ENCODE results near the gene TMEM247. TPM values are rescaled to one million over a fixed set of nuclear protein-coding genes. Genes with fewer than 3 reads are reported as not detected.

The TMEM247 gene
- total RNA-seq, 1 experiment from 2014 or later = not detected

- peak overlapping the region; percentile 11 for H3K4me2 ChIP-seq (ENCODE audit: low read depth, low read length, poor library complexity, severe bottlenecking)
- H3K27me3 ChIP-seq (ENCODE audit: low read length) = no peaks in the 10 kb centered on the region
- H3K36me3 ChIP-seq (ENCODE audit: insufficient read depth, low read length) = no peaks in the 10 kb centered on the region
- no peak overlapping the region for H3K4me3 ChIP-seq (ENCODE audit: low read length)
- DNase-seq = no peak
- H2AFZ ChIP-seq (ENCODE audit: low read length) = no peak overlapping the region
- no peaks in the 10 kb centered on the region for H3K79me2 ChIP-seq (ENCODE audit: low read length)
- no peaks in the 10 kb centered on the region for H3K9me3 ChIP-seq (ENCODE audit: low read length)
- H3K4me1 ChIP-seq (ENCODE audit: low read length) = peaks cover 32% of the 10 kb centered on the region
- no peak overlapping the region for H3K27ac ChIP-seq (ENCODE audit: low read length)
- no peaks in the 10 kb centered on the region for H3K9me2 ChIP-seq (replicated peaks; ENCODE audit: insufficient read depth, low read length)
- H4K20me1 ChIP-seq (ENCODE audit: insufficient read depth, low read depth, low read length) = no peaks in the 10 kb centered on the region
- H3K9ac ChIP-seq (ENCODE audit: low read length) = no peak overlapping the region
Observed at GRCh38 chr2:46487667-46488335, 8.4 kb downstream of the TMEM247 start.

- DNase-seq = no peak
- H3K79me2 ChIP-seq (ENCODE audit: low read length) = no peaks in the 10 kb centered on the region
- H2AFZ ChIP-seq (ENCODE audit: low read length) = no peak overlapping the region
- no peaks in the 10 kb centered on the region for H3K36me3 ChIP-seq (ENCODE audit: insufficient read depth, low read length)
- no peak overlapping the region for H3K4me2 ChIP-seq (ENCODE audit: low read depth, low read length, poor library complexity, severe bottlenecking)
- H3K9me3 ChIP-seq (ENCODE audit: low read length) = no peaks in the 10 kb centered on the region
- no peak overlapping the region for H3K4me3 ChIP-seq (ENCODE audit: low read length)
- H3K9me2 ChIP-seq (replicated peaks; ENCODE audit: insufficient read depth, low read length) = no peaks in the 10 kb centered on the region
- H4K20me1 ChIP-seq (ENCODE audit: insufficient read depth, low read depth, low read length) = no peaks in the 10 kb centered on the region
- no peak overlapping the region for H3K27ac ChIP-seq (ENCODE audit: low read length)
- H3K9ac ChIP-seq (ENCODE audit: low read length) = no peak overlapping the region
- H3K27me3 ChIP-seq (ENCODE audit: low read length) = no peaks in the 10 kb centered on the region
- H3K4me1 ChIP-seq (ENCODE audit: low read length) = peaks cover 32% of the 10 kb centered on the region
Observed at GRCh38 chr2:46488389-46488788, 9.0 kb downstream of the TMEM247 start.

- Histone ChIP-seq H3K9me3 (ENCODE audit: low read length) (no peaks in the 10 kb centered on the region), H3K9me2 (replicated peaks; ENCODE audit: insufficient read depth, low read length) (no peaks in the 10 kb centered on the region), H3K79me2 (ENCODE audit: low read length) (no peaks in the 10 kb centered on the region), H3K36me3 (ENCODE audit: insufficient read depth, low read length) (no peaks in the 10 kb centered on the region), H3K27me3 (ENCODE audit: low read length) (no peaks in the 10 kb centered on the region), H3K9ac (ENCODE audit: low read length) (no peak overlapping the region), H2AFZ (ENCODE audit: low read length) (no peak overlapping the region), H3K4me3 (ENCODE audit: low read length) (no peak overlapping the region), H4K20me1 (ENCODE audit: insufficient read depth, low read depth, low read length) (no peaks in the 10 kb centered on the region), H3K27ac (ENCODE audit: low read length) (no peak overlapping the region), H3K4me1 (ENCODE audit: low read length) (peaks cover 32% of the 10 kb centered on the region), H3K4me2 (ENCODE audit: low read depth, low read length, poor library complexity, severe bottlenecking) (no peak overlapping the region)
- no peak for DNase-seq
Observed at GRCh38 chr2:46489423-46490174, 10.2 kb downstream of the TMEM247 start.

GRCh38 chr2:46490521-46491141, 11.3 kb downstream of the TMEM247 start:
- Histone ChIP-seq H3K9me3 (ENCODE audit: low read length) (no peaks in the 10 kb centered on the region), H3K27me3 (ENCODE audit: low read length) (no peaks in the 10 kb centered on the region), H2AFZ (ENCODE audit: low read length) (no peak overlapping the region), H3K79me2 (ENCODE audit: low read length) (no peaks in the 10 kb centered on the region), H4K20me1 (ENCODE audit: insufficient read depth, low read depth, low read length) (no peaks in the 10 kb centered on the region), H3K4me1 (ENCODE audit: low read length) (peaks cover 32% of the 10 kb centered on the region), H3K4me2 (ENCODE audit: low read depth, low read length, poor library complexity, severe bottlenecking) (no peak overlapping the region), H3K4me3 (ENCODE audit: low read length) (no peak overlapping the region), H3K9ac (ENCODE audit: low read length) (0 out of 2 replicates have a peak overlapping the region, but pooled peaks have one; percentile 10), H3K36me3 (ENCODE audit: insufficient read depth, low read length) (no peaks in the 10 kb centered on the region), H3K9me2 (replicated peaks; ENCODE audit: insufficient read depth, low read length) (no peaks in the 10 kb centered on the region), H3K27ac (ENCODE audit: low read length) (no peak overlapping the region)
- DNase-seq = peak; percentile 64

- Histone ChIP-seq H3K27ac (ENCODE audit: low read length) (no peak overlapping the region), H3K9ac (ENCODE audit: low read length) (no peak overlapping the region), H3K9me2 (replicated peaks; ENCODE audit: insufficient read depth, low read length) (no peaks in the 10 kb centered on the region), H3K79me2 (ENCODE audit: low read length) (no peaks in the 10 kb centered on the region), H3K4me1 (ENCODE audit: low read length) (peaks cover 21% of the 10 kb centered on the region), H2AFZ (ENCODE audit: low read length) (no peak overlapping the region), H3K27me3 (ENCODE audit: low read length) (no peaks in the 10 kb centered on the region), H3K4me3 (ENCODE audit: low read length) (no peak overlapping the region), H3K4me2 (ENCODE audit: low read depth, low read length, poor library complexity, severe bottlenecking) (no peak overlapping the region), H4K20me1 (ENCODE audit: insufficient read depth, low read depth, low read length) (no peaks in the 10 kb centered on the region), H3K36me3 (ENCODE audit: insufficient read depth, low read length) (no peaks in the 10 kb centered on the region), H3K9me3 (ENCODE audit: low read length) (no peaks in the 10 kb centered on the region)
- no peak for DNase-seq
Observed at GRCh38 chr2:46492301-46492700, 12.9 kb downstream of the TMEM247 start.

- H3K4me1 ChIP-seq (ENCODE audit: low read length) = peaks cover 17% of the 10 kb centered on the region
- H2AFZ ChIP-seq (ENCODE audit: low read length) = no peak overlapping the region
- no peak for DNase-seq
- H3K4me3 ChIP-seq (ENCODE audit: low read length) = no peak overlapping the region
- H3K27me3 ChIP-seq (ENCODE audit: low read length) = no peaks in the 10 kb centered on the region
- H3K36me3 ChIP-seq (ENCODE audit: insufficient read depth, low read length) = no peaks in the 10 kb centered on the region
- no peaks in the 10 kb centered on the region for H4K20me1 ChIP-seq (ENCODE audit: insufficient read depth, low read depth, low read length)
- H3K79me2 ChIP-seq (ENCODE audit: low read length) = no peaks in the 10 kb centered on the region
- no peak overlapping the region for H3K27ac ChIP-seq (ENCODE audit: low read length)
- no peaks in the 10 kb centered on the region for H3K9me3 ChIP-seq (ENCODE audit: low read length)
- no peak overlapping the region for H3K9ac ChIP-seq (ENCODE audit: low read length)
- H3K4me2 ChIP-seq (ENCODE audit: low read depth, low read length, poor library complexity, severe bottlenecking) = no peak overlapping the region
- no peaks in the 10 kb centered on the region for H3K9me2 ChIP-seq (replicated peaks; ENCODE audit: insufficient read depth, low read length)
Observed at GRCh38 chr2:46493241-46493970, 14.0 kb downstream of the TMEM247 start.

GRCh38 chr2:46493971-46494250, 14.5 kb downstream of the TMEM247 start:
- Histone ChIP-seq H3K4me1 (ENCODE audit: low read length) (peaks cover 17% of the 10 kb centered on the region), H4K20me1 (ENCODE audit: insufficient read depth, low read depth, low read length) (no peaks in the 10 kb centered on the region), H3K9me2 (replicated peaks; ENCODE audit: insufficient read depth, low read length) (no peaks in the 10 kb centered on the region), H3K27ac (ENCODE audit: low read length) (no peak overlapping the region), H3K9me3 (ENCODE audit: low read length) (no peaks in the 10 kb centered on the region), H2AFZ (ENCODE audit: low read length) (no peak overlapping the region), H3K27me3 (ENCODE audit: low read length) (no peaks in the 10 kb centered on the region), H3K36me3 (ENCODE audit: insufficient read depth, low read length) (no peaks in the 10 kb centered on the region), H3K4me2 (ENCODE audit: low read depth, low read length, poor library complexity, severe bottlenecking) (no peak overlapping the region), H3K9ac (ENCODE audit: low read length) (no peak overlapping the region), H3K79me2 (ENCODE audit: low read length) (no peaks in the 10 kb centered on the region), H3K4me3 (ENCODE audit: low read length) (no peak overlapping the region)
- no peak for DNase-seq

- Histone ChIP-seq H3K9ac (ENCODE audit: low read length) (no peak overlapping the region), H3K9me3 (ENCODE audit: low read length) (no peaks in the 10 kb centered on the region), H3K4me3 (ENCODE audit: low read length) (no peak overlapping the region), H3K9me2 (replicated peaks; ENCODE audit: insufficient read depth, low read length) (no peaks in the 10 kb centered on the region), H3K36me3 (ENCODE audit: insufficient read depth, low read length) (no peaks in the 10 kb centered on the region), H3K27ac (ENCODE audit: low read length) (no peak overlapping the region), H4K20me1 (ENCODE audit: insufficient read depth, low read depth, low read length) (no peaks in the 10 kb centered on the region), H3K4me2 (ENCODE audit: low read depth, low read length, poor library complexity, severe bottlenecking) (no peak overlapping the region), H3K27me3 (ENCODE audit: low read length) (no peaks in the 10 kb centered on the region), H3K79me2 (ENCODE audit: low read length) (no peaks in the 10 kb centered on the region), H2AFZ (ENCODE audit: low read length) (no peak overlapping the region), H3K4me1 (ENCODE audit: low read length) (peaks cover 21% of the 10 kb centered on the region)
- DNase-seq = no peak
Observed at GRCh38 chr2:46494596-46494995, 15.2 kb downstream of the TMEM247 start.

All from Karpas-422 (cell line).